CD4-positive, alpha-beta T cell treated with Interleukin-1 beta for 1 hour (primary cell): ENCODE measurements around the gene KANK2.
"Not testable (repeated sequence)": the region's sequence is repeated elsewhere in the genome, so short reads cannot be mapped to it uniquely, and the experiment has no call there.

Experiments used
- DNase-seq, 2 donors: peaks; one replicate each; pipeline ENCODE4 v3.0.0-alpha.2; 2020 to 2022

Gene KANK2

GRCh38 chr19:11195681-11196080, 1.7 kb downstream of the KANK2 start:
- no peak for DNase-seq

DNA sequence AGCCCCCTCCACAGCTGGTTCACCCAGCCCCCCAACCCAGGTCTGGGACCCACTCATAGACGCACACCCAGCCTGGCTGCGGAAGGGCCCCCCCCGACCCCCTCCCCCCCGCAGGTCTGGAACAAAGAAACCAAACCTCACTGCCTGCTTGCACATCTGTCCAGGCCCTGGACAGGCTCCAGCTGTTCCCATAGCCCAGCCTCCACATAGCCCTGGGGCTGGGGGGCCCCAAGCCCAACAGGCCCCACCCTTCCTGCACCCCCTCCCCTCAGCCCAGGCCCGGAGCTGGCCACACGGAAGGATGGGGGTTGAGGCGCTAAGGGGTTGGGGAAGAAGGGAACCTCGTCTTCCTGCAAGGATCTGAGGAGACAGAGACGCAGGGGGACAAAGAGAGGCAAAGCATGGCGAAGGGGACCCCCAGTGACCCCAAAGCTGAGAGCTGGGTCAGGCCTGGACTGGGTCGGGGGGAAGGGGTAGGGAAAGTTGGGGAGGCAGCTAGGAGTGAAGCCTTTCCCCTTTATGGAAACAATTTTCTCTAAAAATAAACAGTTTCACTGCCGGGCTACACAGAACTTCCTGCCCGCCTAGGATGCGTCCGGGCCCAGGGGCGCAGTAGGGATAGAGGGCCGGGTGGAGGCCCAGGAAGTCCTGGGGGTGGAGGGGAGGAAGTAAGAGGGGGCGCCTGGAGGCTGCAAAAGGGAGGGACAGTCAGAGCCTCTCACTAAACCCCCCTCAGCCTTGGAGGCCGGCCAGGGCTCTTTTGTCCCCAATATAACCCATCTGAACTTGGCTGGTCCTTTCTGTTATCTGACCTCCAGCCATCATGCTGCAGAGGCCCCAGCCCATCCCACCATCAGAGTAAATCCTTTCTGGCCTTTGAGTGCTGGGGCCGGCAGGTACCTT, 2.4 kb downstream of the KANK2 start:
- no peak for DNase-seq

DNA sequence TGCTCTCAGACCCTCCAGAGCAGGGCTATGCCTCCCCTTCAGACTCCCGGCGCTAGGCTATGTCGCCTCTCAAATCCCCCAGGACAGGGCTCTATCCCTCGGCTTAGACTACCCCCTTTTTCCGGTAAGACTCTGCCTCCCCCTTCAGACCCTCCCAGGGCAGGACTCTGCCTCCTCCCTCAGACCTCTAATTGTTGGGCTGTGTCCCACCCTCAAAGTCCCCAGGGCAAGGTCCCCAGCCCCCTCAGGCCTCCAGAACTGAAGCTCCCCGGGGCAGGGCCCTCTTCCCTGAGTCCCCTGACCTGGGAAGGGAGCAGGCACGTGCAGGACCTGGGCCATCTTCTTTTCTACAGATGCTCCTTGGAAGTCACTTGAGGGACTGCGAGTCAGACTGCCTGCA, 3.2 kb downstream of the KANK2 start:
- DNase-seq, result no peak

DNA sequence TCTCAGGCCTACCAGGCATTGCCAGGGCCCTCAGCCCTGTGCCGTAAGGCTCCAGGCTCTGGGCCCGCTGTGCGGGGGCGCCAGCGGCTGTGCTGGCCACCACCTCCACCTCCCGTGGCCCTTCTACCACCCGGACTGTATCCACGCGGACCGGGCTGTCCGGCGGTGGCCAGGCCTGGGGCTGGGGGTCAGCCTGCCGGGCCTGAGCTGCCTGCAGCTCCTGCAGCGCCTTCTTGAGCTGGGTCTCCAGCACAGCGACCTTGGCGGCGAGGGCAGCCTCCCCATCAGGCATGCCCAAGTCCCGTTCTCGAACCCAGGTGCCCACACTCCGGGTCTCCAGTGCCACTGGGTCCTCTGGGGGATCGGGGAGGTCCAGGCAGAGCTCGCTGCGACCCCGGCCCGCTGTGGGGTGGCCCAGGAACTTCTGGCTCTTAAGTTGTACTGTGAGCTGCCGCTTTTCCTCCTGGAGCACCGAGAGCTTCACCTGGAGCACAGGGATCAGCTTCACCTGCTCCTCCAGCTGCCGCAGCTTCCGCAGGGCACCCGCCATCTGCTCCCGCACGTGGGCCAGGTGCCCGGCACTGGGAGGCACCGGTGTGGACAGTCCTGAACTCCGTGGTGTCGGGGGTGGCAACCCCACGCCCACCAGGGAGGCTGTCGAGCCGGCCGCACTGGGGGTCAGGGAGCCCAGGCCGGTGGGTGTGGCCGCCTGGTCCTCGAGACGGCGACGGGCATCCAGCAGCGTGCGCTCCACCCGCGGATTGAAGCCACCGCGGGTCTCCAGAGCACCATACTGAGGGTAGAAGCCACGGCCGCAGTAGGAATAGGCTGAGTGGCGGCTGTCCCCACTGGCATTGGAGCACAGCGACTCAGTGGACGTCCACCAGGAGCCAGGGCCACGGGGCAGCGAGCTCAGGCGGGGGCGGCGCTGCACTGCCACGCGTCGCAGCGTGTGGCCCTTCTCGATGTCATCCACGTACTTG, 4.1 kb downstream of the KANK2 start:
- DNase-seq, result no peak

GRCh38 chr19:11191934-11192333, 5.4 kb downstream of the KANK2 start:
- DNase-seq, result no peak

GRCh38 chr19:11191273-11191755, 6.0 kb downstream of the KANK2 start:
- peak in 1 of 2 donors; percentile 41 for DNase-seq

GRCh38 chr19:11190501-11190900, 6.8 kb downstream of the KANK2 start:
- no peak for DNase-seq

- no peak for DNase-seq
Measured at GRCh38 chr19:11187441-11187840, 9.9 kb downstream of the KANK2 start.

GRCh38 chr19:11182994-11183393, 14.4 kb downstream of the KANK2 start:
- DNase-seq, result no peak

GRCh38 chr19:11181488-11181887, 15.9 kb downstream of the KANK2 start:
- DNase-seq, result no peak

DNA sequence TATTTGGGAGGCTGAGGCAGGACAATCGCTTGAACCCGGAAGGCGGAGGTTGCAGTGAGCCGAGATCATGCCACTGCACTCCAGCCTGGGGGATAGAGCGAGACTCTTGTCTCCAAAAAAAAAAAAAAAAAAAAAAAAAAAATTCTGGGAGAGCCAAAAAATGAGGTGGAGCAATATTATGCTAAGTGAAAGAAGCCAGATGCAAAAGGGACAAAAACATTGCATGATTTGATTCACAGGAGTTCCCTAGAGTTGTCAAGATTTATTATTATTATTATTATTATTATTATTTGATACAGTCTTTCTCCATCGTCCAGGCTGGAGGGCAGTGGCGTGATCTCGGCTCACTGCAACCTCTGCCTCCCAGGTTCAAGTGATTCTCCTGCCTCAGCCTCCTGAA, 16.4 kb downstream of the KANK2 start:
- DNase-seq, result not testable (repeated sequence)

DNA sequence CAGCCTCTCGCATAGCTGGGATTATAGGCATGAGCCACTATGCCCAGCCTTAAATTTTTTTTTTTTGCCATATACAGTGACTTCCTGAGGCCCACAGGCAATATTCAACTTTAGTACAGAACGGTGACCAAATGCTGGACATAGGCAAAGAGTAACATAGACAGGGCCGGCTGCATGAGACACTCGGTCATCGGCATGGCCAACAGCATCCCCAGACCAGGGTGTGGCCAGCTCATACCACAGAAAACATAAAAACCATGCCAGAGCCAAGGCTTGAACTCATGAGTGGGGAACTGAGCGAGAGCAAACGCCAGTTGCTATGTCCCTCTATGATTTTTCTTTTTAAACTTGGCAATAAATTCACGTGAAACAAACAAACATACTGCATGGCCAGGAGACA, 17.0 kb downstream of the KANK2 start:
- DNase-seq, result no peak

DNA sequence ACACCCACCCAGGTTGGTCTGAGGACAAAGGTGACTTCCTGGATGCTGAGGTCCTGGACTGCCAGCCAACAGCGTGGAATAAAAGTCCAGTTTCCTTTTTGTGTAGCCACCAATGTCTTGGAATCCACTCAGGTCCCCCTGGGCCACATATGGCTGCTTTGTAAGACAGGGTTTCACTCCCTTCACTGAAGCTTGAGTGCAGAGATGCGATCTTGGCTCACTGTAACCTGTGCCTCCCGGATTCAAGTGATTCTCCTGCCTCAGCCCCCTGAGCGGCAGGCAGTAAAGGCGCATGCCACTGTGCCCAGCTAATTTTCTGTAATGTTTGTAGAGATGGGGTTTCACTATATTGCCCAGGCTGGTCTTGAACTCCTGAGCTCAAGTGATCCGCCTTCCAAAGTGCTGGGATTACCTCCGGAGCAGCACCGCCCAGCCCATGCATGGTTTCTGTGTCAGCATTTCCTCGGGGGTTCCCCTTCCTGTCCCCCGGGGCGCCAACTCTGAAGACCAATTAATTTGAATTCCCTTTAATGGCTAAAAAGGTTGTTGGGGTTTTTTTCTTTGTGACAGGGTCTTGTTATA, 17.5 kb downstream of the KANK2 start:
- DNase-seq, result peak in 1 of 2 donors; percentile 15

DNA sequence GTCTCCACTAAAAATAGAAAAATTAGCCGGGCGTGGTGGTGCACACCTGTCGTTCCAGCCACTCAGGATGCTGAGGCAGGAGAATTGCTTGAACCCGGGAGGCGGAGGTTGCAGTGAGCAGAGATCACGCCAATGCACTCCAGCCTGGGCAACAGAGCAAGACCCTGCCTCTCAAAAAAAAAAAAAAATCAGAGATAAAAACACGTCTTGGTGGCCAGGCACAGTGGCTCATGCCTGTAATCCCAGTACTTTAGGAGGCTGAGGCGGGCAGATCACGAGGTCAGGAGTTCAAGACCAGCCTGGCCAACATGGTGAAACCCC, 18.2 kb downstream of the KANK2 start:
- not testable (repeated sequence) for DNase-seq

DNA sequence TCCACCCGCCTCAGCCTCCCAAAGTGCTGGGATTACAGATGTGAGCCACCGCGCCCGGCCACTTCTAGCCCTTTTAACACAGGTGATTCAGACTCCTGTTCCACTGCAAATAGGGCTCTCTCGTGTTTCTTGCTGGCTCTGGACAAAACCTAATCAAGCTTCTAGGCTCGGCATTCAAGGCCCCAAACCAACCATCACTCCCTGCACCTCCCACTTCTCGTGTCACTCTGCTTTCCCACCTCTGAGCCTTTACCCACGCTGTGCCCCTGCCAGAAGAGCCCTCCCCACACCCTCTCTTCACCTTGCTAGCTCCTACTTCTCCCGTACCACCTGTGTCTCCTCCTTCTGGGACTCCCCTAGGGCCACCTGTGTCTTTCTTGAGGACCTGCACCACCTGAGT, 19.8 kb downstream of the KANK2 start:
- no peak for DNase-seq

GRCh38 chr19:11176466-11177193, 20.7 kb downstream of the KANK2 start:
- no peak for DNase-seq

DNA sequence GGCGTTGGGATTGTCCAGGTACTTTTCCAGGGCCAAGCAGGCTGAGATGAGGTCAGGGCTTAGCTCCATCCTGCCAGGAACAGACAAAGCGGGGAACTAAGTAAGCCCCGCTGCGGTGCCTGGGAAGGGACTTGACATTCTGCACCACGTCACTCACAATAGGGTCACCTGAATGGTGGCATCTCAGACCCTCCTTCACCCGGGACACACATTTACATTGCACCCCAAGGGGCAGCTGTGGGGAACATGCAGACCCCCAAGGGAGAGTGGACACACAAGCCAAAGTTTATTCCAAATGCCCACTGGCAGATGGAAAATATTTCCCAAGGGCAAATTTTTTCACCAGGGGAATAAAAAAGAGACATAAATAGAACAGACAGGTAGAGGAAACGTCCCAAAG, 21.4 kb downstream of the KANK2 start:
- DNase-seq, result no peak

GRCh38 chr19:11174336-11174735, 23.0 kb downstream of the KANK2 start:
- DNase-seq, result no peak

DNA sequence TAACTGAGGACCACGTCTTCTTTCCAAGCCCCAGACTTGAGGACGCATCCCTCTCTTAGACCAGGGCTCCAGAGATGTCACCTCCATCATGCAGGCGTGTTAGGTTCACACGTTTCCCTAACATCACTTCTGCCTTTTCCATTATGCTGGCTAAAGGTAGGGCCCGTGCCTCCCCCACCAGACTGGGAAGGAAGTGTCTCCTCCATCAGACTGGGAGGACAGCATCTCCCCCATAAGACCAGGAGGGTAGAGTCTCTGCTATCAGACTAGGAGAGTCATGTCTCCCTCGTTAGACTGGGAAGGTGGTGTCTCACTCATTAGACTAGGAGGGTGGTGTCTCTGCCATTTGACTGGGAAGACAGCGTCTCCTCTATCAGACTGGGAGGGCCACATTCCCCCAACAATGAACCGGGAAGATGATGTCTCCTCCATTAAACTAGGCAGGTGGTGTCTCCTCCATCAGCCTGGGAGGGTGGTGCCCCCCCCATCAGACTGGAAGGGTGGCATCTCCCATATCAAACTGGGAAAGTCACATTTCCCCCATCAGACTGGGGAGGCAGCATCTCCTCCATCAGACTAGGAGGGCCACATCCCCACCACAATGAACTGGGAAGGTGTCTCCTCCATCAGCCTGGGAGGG, 23.7 kb downstream of the KANK2 start:
- no peak for DNase-seq

DNA sequence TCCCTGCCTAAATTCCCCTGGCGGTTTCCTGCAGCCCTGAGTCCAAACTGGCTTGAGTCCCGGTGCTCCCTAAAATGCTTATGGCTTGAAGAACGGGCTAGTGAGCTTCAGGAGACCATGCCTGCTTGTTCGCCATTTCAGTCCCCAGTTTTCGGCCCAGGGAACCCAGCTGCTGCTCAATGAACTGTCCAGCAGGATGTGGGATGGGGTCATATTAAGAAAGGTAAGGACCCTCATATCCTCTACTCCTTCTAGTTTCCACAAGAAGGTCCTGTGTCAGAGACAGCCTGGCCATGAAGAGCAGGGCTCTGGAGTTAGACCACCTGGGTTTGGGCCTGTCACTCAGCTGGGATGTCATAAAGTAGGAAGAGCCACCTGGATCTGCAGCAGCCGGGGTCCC, 24.8 kb downstream of the KANK2 start:
- no peak for DNase-seq

- DNase-seq, result no peak
Measured at GRCh38 chr19:11171144-11171543, 26.2 kb downstream of the KANK2 start.
